ENCODE results near the gene C2orf72. TPM values are rescaled to one million over a fixed set of nuclear protein-coding genes. Genes with fewer than 3 reads are reported as not detected.

Gene C2orf72
- total and polyA plus RNA-seq, 2 of the 13 experiments (the other 11 are each of a cell fraction or from before 2014, with no cell fraction given): 147 to 203 TPM

DNA sequence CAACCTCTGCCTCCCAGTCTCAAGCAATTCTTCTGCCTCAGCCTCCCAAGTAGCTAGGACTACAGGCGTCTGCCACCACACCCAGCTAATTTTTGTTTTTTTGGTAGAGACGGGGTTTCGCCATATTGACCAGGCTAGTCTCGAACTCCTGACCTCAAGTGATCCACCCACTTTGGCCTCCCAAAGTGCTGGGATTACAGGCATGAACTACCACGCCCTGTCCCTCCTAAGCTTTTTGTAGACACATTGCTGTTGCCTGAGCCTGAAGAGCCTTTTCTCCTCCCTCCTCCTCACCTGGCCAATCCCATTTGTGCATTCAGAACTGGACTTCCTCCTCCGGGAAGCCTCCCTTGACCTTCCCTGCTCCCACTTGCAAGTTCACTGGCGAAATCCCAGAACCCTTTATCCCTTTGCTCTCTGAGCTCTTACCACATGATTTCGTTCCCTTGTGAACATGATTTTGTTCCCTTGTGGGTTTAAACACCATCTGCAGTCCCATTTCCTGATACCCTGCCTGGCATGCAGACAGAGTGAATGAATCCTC lies 2.6 kb downstream of the C2orf72 start (continued):
- TF ChIP-seq, protein P1, sequence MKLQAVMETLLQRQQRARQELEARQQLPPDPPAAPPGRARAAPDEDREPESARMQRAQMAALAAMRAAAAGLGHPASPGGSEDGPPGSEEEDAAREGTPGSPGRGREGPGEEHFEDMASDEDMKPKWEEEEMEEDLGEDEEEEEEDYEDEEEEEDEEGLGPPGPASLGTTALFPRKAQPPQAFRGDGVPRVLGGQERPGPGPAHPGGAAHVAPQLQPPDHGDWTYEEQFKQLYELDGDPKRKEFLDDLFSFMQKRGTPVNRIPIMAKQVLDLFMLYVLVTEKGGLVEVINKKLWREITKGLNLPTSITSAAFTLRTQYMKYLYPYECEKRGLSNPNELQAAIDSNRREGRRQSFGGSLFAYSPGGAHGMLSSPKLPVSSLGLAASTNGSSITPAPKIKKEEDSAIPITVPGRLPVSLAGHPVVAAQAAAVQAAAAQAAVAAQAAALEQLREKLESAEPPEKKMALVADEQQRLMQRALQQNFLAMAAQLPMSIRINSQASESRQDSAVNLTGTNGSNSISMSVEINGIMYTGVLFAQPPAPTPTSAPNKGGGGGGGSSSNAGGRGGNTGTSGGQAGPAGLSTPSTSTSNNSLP (IDR thresholded peaks at IDR 0.05; ENCODE audit: low read depth, low read length): no peak
- TF ChIP-seq, protein P2, sequence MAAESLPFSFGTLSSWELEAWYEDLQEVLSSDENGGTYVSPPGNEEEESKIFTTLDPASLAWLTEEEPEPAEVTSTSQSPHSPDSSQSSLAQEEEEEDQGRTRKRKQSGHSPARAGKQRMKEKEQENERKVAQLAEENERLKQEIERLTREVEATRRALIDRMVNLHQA (CRISPR knock-in tag; IDR thresholded peaks at IDR 0.05): no peak
- TF ChIP-seq, protein P3, sequence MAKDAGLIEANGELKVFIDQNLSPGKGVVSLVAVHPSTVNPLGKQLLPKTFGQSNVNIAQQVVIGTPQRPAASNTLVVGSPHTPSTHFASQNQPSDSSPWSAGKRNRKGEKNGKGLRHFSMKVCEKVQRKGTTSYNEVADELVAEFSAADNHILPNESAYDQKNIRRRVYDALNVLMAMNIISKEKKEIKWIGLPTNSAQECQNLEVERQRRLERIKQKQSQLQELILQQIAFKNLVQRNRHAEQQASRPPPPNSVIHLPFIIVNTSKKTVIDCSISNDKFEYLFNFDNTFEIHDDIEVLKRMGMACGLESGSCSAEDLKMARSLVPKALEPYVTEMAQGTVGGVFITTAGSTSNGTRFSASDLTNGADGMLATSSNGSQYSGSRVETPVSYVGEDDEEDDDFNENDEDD (CRISPR knock-in tag; IDR thresholded peaks at IDR 0.05; ENCODE audit: borderline replicate concordance): no peak
- TF ChIP-seq SIX1 (CRISPR knock-in tag; IDR thresholded peaks at IDR 0.05; ENCODE audit: borderline replicate concordance) (peak; percentile 37; the same call in 1 of the 2 replicates), NCOA1 (CRISPR knock-in tag; IDR thresholded peaks at IDR 0.05) (no peak), KLF16 (CRISPR knock-in tag; IDR thresholded peaks at IDR 0.05) (peak in 1 of 2 experiments; percentile 17; a peak in 1 of 4 replicates), ZNF788 (CRISPR knock-in tag; IDR thresholded peaks at IDR 0.05; ENCODE audit: borderline replicate concordance) (peak; percentile 34; the same call in 1 of the 2 replicates), KLF6 (CRISPR knock-in tag; IDR thresholded peaks at IDR 0.05) (no peak), EED (CRISPR knock-in tag; IDR thresholded peaks at IDR 0.05) (no peak), CBFB (CRISPR knock-in tag; IDR thresholded peaks at IDR 0.05) (no peak), GATAD2A (CRISPR knock-in tag; IDR thresholded peaks at IDR 0.05) (0 out of 2 replicates have a peak, but pooled peaks have one; percentile 27), ZNF766 (CRISPR knock-in tag; IDR thresholded peaks at IDR 0.05; ENCODE audit: borderline replicate concordance) (no peak), HIVEP1 (CRISPR knock-in tag; IDR thresholded peaks at IDR 0.05) (no peak), ZNF317 (CRISPR knock-in tag; IDR thresholded peaks at IDR 0.05) (no peak), ZNF564 (CRISPR knock-in tag; IDR thresholded peaks at IDR 0.05) (no peak), FOXA1 (IDR thresholded peaks at IDR 0.05) (no peak), FOXA1 (CRISPR knock-in tag; IDR thresholded peaks at IDR 0.05) (peak; percentile 35; the same call in 1 of the 2 replicates), MAZ (IDR thresholded peaks at IDR 0.05; ENCODE audit: borderline replicate concordance, low read depth, low read length) (peak; percentile 49; the same call in 1 of the 2 replicates), MAZ (CRISPR knock-in tag; IDR thresholded peaks at IDR 0.05; ENCODE audit: low read depth) (no peak; the same call in 1 of the 2 replicates), ZNF780A (CRISPR knock-in tag; IDR thresholded peaks at IDR 0.05) (no peak), FLYWCH1 (CRISPR knock-in tag; IDR thresholded peaks at IDR 0.05) (no peak), ZNF33B (CRISPR knock-in tag; IDR thresholded peaks at IDR 0.05) (no peak; the same call in 1 of the 2 replicates), CEBPB (IDR thresholded peaks at IDR 0.05; ENCODE audit: borderline replicate concordance, low read depth, low read length) (no peak; the same call in 1 of the 2 replicates), ZNF337 (CRISPR knock-in tag; IDR thresholded peaks at IDR 0.05; ENCODE audit: borderline replicate concordance, low read depth) (peak; percentile 65; the same call in 1 of the 2 replicates)
- TF ChIP-seq, protein P4, sequence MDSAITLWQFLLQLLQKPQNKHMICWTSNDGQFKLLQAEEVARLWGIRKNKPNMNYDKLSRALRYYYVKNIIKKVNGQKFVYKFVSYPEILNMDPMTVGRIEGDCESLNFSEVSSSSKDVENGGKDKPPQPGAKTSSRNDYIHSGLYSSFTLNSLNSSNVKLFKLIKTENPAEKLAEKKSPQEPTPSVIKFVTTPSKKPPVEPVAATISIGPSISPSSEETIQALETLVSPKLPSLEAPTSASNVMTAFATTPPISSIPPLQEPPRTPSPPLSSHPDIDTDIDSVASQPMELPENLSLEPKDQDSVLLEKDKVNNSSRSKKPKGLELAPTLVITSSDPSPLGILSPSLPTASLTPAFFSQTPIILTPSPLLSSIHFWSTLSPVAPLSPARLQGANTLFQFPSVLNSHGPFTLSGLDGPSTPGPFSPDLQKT (CRISPR knock-in tag; IDR thresholded peaks at IDR 0.05; ENCODE audit: borderline replicate concordance): no peak
- TF ChIP-seq, protein P5, sequence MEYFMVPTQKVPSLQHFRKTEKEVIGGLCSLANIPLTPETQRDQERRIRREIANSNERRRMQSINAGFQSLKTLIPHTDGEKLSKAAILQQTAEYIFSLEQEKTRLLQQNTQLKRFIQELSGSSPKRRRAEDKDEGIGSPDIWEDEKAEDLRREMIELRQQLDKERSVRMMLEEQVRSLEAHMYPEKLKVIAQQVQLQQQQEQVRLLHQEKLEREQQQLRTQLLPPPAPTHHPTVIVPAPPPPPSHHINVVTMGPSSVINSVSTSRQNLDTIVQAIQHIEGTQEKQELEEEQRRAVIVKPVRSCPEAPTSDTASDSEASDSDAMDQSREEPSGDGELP (IDR thresholded peaks at IDR 0.05; ENCODE audit: borderline replicate concordance, low read depth): no peak

All from HepG2 (cell line).